Neuronal stem cell (in vitro differentiated cells): ENCODE data around the gene SORCS2.

ENCODE experiments used
- DNase-seq: peaks from one replicate; pipeline ENCODE4 v3.0.0-alpha.2; 2013; ENCODE audit warnings: low spot score
- H2AFZ ChIP-seq: one replicate; pipeline ENCODE4 v1.6.1; 2013; ENCODE audit warnings: mild to moderate bottlenecking, low read length, inconsistent platforms
- H2AK5ac ChIP-seq: 2 replicates; pipeline ENCODE4 v1.6.1; 2013; ENCODE audit warnings: low read depth, mild to moderate bottlenecking, inconsistent platforms, low read length, moderate library complexity, mixed read lengths
- H2BK120ac ChIP-seq: 2 replicates; pipeline ENCODE4 v1.6.1; 2013; ENCODE audit warnings: low read depth, mild to moderate bottlenecking, inconsistent platforms, low read length, moderate library complexity, mixed read lengths
- H2BK12ac ChIP-seq: one replicate; pipeline ENCODE4 v1.6.1; 2013; ENCODE audit warnings: low read length, inconsistent platforms
- H2BK15ac ChIP-seq: 2 replicates; pipeline ENCODE4 v1.6.1; 2013; ENCODE audit warnings: mild to moderate bottlenecking, low read length, inconsistent platforms, mixed read lengths
- H2BK5ac ChIP-seq: one replicate; pipeline ENCODE4 v1.6.1; 2013; ENCODE audit warnings: inconsistent platforms, mild to moderate bottlenecking, low read length, moderate library complexity
- H3K14ac ChIP-seq: one replicate; pipeline ENCODE4 v1.6.1; 2013; ENCODE audit warnings: low read length, inconsistent platforms
- H3K18ac ChIP-seq: 2 replicates; pipeline ENCODE4 v1.6.1; 2013; ENCODE audit warnings: low read length, inconsistent platforms
- H3K23ac ChIP-seq: 2 replicates; pipeline ENCODE4 v1.6.1; 2013; ENCODE audit warnings: low read depth, mild to moderate bottlenecking, mixed read lengths, low read length, inconsistent platforms; ENCODE audit not compliant: poor library complexity
- H3K27ac ChIP-seq: replicated peaks from 3 replicates; pipeline ENCODE4 v1.5.1; 2013; ENCODE audit warnings: low read length, inconsistent platforms
- H3K27me3 ChIP-seq, 3 experiments: 2 replicates each; pipeline ENCODE4 v1.6.1; 2013; ENCODE audit warnings: low read length in 3 of 3, mild to moderate bottlenecking in 2 of 3, inconsistent platforms in 1 of 3, low read depth in 1 of 3, mixed read lengths in 1 of 3, moderate library complexity in 1 of 3; ENCODE audit not compliant: control insufficient read depth in 3 of 3, insufficient read depth in 3 of 3
- H3K36me3 ChIP-seq, 2 donors: replicated peaks in 1 of 2; 2 replicates each; pipeline ENCODE4 v1.6.1; 2013; ENCODE audit warnings: low read length in 2 of 2; ENCODE audit not compliant: control insufficient read depth in 2 of 2, insufficient read depth in 2 of 2
- H3K4ac ChIP-seq: 2 replicates; pipeline ENCODE4 v1.6.1; 2013; ENCODE audit warnings: inconsistent platforms, mild to moderate bottlenecking, low read length, moderate library complexity
- H3K4me1 ChIP-seq, 2 donors: 1 replicate in 1 of 2; 2 replicates in 1 of 2; pipeline ENCODE4 v1.6.1; 2013; ENCODE audit warnings: low read length in 2 of 2, low read depth in 1 of 2; ENCODE audit not compliant: control insufficient read depth in 2 of 2, insufficient read depth in 1 of 2
- H3K4me2 ChIP-seq: one replicate; pipeline ENCODE4 v1.6.1; 2013; ENCODE audit warnings: mild to moderate bottlenecking, low read length, inconsistent platforms; ENCODE audit not compliant: insufficient read depth, poor library complexity, severe bottlenecking
- H3K4me3 ChIP-seq, 2 donors: 2 replicates each; pipeline ENCODE4 v1.5.1; 2013; ENCODE audit warnings: low read length in 2 of 2, mild to moderate bottlenecking in 2 of 2, inconsistent platforms in 1 of 2, moderate library complexity in 1 of 2
- H3K79me1 ChIP-seq: one replicate; pipeline ENCODE4 v1.6.1; 2013; ENCODE audit warnings: low read depth, mild to moderate bottlenecking, inconsistent platforms, low read length, moderate library complexity
- H3K9ac ChIP-seq: one replicate; pipeline ENCODE4 v1.6.1; 2013; ENCODE audit warnings: mild to moderate bottlenecking, low read depth, low read length, inconsistent platforms; ENCODE audit not compliant: poor library complexity
- H3K9me3 ChIP-seq, 2 donors: replicated peaks in 1 of 2; 2 replicates each; pipeline versions ENCODE3 to v1.6.1; 2013; ENCODE audit warnings: low read length in 2 of 2, mild to moderate bottlenecking in 2 of 2, inconsistent platforms in 1 of 2, low read depth in 1 of 2, mixed read lengths in 1 of 2, moderate library complexity in 1 of 2; ENCODE audit not compliant: control insufficient read depth in 2 of 2, insufficient read depth in 1 of 2
- H4K8ac ChIP-seq: one replicate; pipeline ENCODE4 v1.6.1; 2013; ENCODE audit warnings: low read depth, mild to moderate bottlenecking, inconsistent platforms, low read length, moderate library complexity
- H4K91ac ChIP-seq: one replicate; pipeline ENCODE4 v1.6.1; 2013; ENCODE audit warnings: low read length, low read depth, mild to moderate bottlenecking, inconsistent platforms; ENCODE audit not compliant: poor library complexity
- WGBS, 2 donors: extraction: QIAGEN DNeasy Blood & Tissue Kit; methylation state at CpG; one replicate each; pipeline ENCODE4 v1.1.7; 2013; ENCODE audit warnings: missing lambda C conversion rate in 2 of 2, mixed read lengths in 1 of 2; ENCODE audit not compliant: insufficient read length in 2 of 2, insufficient replicate concordance in 1 of 2; ENCODE audit errors: extremely low coverage in 2 of 2; 5-methylcytosine and 5-hydroxymethylcytosine counted together

SORCS2 gene

DNA sequence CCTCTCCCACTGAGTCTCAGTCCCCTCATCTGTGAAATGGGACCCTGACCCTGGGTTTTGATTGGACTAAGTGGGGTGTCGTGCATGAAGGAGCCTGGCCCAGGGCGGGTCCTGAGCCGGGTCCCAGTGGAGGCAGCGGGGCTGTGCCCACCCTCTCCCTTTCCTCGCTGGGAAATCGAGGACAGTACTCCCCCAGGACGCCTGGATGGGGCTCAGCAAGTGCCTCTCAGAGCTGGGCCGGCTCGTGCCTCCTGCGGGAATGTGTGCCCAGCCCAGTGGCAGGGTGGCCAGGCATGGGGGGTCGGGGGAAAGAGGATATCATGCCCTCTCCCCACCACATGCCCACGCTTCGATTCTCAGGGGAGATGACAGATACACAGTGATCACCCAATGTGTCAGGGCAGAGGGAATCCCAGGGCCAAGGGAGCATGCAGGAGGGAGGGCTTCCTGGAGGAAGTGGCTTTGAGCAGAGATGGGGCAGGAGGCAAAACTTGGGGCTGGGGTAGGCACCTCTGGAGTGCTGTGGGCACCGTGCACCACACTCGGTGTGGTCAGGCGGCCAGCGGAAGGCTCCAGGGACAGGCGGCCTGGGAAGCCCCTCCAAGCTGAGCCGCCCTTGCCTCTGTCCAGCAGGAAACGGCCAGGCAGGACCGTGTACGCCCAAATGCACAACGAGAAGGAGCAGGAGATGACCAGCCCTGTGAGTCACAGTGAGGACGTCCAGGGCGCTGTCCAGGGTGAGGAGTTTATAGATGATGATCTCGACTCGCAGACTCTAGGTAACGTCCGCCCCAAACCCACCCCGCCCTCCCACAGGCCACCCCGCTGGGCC, 544.3 kb downstream of the SORCS2 start:
- Histone ChIP-seq H3K9ac (peak overlapping the region; percentile 44), H3K23ac (peak overlapping the region; percentile 34), H2BK12ac (no peak overlapping the region), H2BK5ac (peak overlapping the region; percentile 75), H2AFZ (no peak overlapping the region), H3K4me1 (no peaks in the 10 kb centered on the region), H3K27ac (no peak overlapping the region), H3K4ac (no peak overlapping the region), H3K79me1 (no peaks in the 10 kb centered on the region), H4K91ac (no peak overlapping the region), H2AK5ac (peak overlapping the region; percentile 63), H2BK120ac (no peak overlapping the region), H3K9me3 (no peaks in the 10 kb centered on the region), H3K14ac (peak overlapping the region; percentile 89), H3K4me3 (no peak overlapping the region), H3K4me2 (no peak overlapping the region), H3K27me3 (peaks cover 0 to 15% (median 0%) of the 10 kb centered on the region in 3 experiments), H3K36me3 (no peaks in the 10 kb centered on the region), H2BK15ac (no peak overlapping the region), H4K8ac (no peak overlapping the region), H3K18ac (peak overlapping the region; percentile 76)
- no CpG with 5 or more reads among the region's 31 CpGs for WGBS, 2 donors
- DNase-seq, result no peak

DNA sequence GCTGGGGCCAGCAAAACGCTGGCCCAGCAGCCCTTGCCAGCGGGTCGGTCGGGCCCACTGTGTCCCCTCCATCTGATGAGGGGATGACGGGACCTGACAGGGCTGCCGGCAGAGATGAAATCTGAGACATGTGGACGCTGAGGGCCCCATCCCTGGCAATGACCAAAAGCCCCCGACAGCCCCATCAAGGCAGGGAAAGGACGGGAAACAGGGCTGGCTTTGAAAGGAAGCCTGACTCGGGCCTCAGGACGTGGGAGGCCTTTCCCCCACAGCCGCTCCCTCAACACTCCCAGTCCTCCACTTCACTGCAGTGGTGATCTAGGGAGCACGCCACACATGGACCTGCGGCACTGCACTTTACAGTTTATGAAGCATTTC, 544.9 kb downstream of the SORCS2 start:
- Histone ChIP-seq H4K91ac (no peak overlapping the region), H3K27me3 (peaks cover 0 to 17% (median 0%) of the 10 kb centered on the region in 3 experiments), H2BK15ac (no peak overlapping the region), H3K36me3 (no peaks in the 10 kb centered on the region), H2AK5ac (no peak overlapping the region), H4K8ac (no peak overlapping the region), H3K9ac (no peak overlapping the region), H3K4me2 (no peak overlapping the region), H3K14ac (no peak overlapping the region), H2BK5ac (no peak overlapping the region), H3K4me1 (no peaks in the 10 kb centered on the region), H3K27ac (no peak overlapping the region), H2BK120ac (no peak overlapping the region), H3K9me3 (no peaks in the 10 kb centered on the region), H2BK12ac (no peak overlapping the region), H3K4me3 (no peak overlapping the region), H3K23ac (no peak overlapping the region), H3K4ac (no peak overlapping the region), H2AFZ (no peak overlapping the region), H3K79me1 (no peaks in the 10 kb centered on the region), H3K18ac (no peak overlapping the region)
- WGBS, 2 donors, result no CpG with 5 or more reads among the region's 14 CpGs
- DNase-seq, result no peak

DNA sequence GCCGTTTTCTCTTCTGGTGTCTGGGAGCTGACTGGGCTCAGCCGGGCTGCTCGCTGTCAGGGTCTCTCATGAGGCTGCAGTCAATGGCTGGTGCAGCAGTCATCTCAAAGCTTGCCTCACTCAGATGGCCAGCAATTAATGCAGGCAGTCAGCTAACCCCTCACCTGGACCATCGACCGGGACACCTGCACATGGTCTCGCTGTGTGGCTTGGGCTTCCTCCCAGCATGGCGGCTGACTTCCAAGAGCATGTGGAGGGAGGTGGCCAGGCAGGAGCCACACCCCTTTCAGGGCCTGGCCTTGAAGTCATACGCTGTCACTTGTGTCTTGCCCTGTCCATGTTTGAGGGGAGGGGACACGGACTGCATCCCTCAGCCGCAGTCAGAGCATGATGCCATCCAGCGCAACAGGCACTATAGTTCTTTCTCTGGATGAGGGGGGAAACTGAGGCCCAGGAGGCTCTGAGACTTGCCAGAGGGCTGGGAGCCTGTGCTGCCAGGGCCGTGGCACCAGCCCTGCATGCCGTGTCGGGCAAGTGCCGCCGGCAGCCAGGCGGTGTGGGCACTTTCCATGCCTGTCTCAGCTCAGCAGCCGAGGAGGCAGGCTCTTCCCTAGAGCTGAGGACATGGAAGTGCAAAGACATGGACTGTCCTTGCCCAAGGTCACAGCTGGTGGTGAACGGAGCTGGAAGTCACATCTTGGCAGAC, 545.6 kb downstream of the SORCS2 start:
- no CpG with 5 or more reads among the region's 19 CpGs for WGBS, 2 donors

DNA sequence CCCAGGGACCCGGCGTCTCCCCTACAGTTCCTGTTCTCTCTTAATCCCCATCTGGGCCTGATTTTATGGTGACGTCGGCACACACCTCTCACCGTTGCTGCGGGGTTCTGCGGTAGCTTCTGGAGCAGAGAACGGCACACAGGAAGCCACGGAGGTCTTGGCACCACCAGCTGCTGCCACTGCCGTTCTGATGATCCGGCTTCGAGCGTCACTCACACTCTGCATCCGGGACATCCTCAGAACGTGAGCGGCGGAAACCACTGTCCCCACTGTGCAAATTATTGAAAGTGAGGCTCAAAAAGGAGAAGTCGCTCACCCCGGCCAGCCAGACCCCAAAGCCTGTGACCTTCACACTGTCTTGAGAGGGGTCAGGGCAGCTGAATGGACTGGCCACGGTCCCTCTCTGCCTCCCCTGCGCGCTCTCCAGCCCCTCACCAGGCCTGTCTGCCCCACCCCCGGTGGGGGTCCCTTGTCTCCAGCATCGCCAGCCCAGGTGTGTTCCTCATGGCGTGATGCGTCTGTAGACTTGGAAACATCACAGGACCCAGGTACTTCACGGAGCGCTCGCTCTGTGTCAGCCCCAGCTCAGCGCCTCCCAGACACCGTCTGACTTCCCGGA, 546.2 kb downstream of the SORCS2 start:
- Histone ChIP-seq H3K18ac (no peak overlapping the region), H3K9me3 (no peaks in the 10 kb centered on the region), H2BK120ac (no peak overlapping the region), H3K4me1 (no peaks in the 10 kb centered on the region), H2BK15ac (no peak overlapping the region), H3K27me3 (peaks cover 0 to 15% (median 0%) of the 10 kb centered on the region in 3 experiments), H3K9ac (no peak overlapping the region), H3K4me2 (no peak overlapping the region), H3K79me1 (no peaks in the 10 kb centered on the region), H3K27ac (no peak overlapping the region), H2AFZ (no peak overlapping the region), H4K91ac (no peak overlapping the region), H2BK12ac (no peak overlapping the region), H3K4ac (no peak overlapping the region), H3K36me3 (no peaks in the 10 kb centered on the region), H3K23ac (no peak overlapping the region), H3K4me3 (no peak overlapping the region), H4K8ac (no peak overlapping the region), H3K14ac (no peak overlapping the region), H2BK5ac (no peak overlapping the region), H2AK5ac (peak overlapping the region; percentile 17)
- DNase-seq, result no peak
- WGBS, 2 donors, result no CpG with 5 or more reads among the region's 32 CpGs

More for the DNA sequence above, 545.6 kb downstream of the SORCS2 start:
- no peak overlapping the region for H2AFZ ChIP-seq
- H3K4me2 ChIP-seq, result no peak overlapping the region
- no peak overlapping the region for H4K8ac ChIP-seq
- no peak overlapping the region for H2BK15ac ChIP-seq
- no peak overlapping the region for H3K27ac ChIP-seq
- DNase-seq, result no peak
- no peak overlapping the region for H3K18ac ChIP-seq
- no peak overlapping the region for H2BK5ac ChIP-seq
- H3K9me3 ChIP-seq, result no peaks in the 10 kb centered on the region
- H3K9ac ChIP-seq, result peak overlapping the region; percentile 38
- no peak overlapping the region for H2BK12ac ChIP-seq
- no peaks in the 10 kb centered on the region for H3K36me3 ChIP-seq
- no peak overlapping the region for H3K4ac ChIP-seq
- H3K27me3 ChIP-seq, result peaks cover 0 to 17% (median 0%) of the 10 kb centered on the region in 3 experiments
- no peaks in the 10 kb centered on the region for H3K79me1 ChIP-seq
- H3K4me3 ChIP-seq, result no peak overlapping the region
- peak overlapping the region; percentile 17 for H2AK5ac ChIP-seq
- no peak overlapping the region for H4K91ac ChIP-seq
- H3K23ac ChIP-seq, result no peak overlapping the region
- no peaks in the 10 kb centered on the region for H3K4me1 ChIP-seq
- H2BK120ac ChIP-seq, result no peak overlapping the region
- peak overlapping the region; percentile 26 for H3K14ac ChIP-seq
